Nephron progenitor cell (in vitro differentiated cells): Measurements from ENCODE around the gene ODF2L.

Source experiments
- DNase-seq: peaks from one replicate; pipeline ENCODE4 v3.0.0; 2021
- H3K27ac Mint-ChIP-seq: 2 replicates; pipeline ENCODE4 v1.8.0; 2021; ENCODE audit warnings: mild to moderate bottlenecking, moderate library complexity, mixed read lengths
- H3K27me3 Mint-ChIP-seq: 2 replicates; pipeline ENCODE4 v1.8.0; 2021; ENCODE audit warnings: mild to moderate bottlenecking, low read depth, mixed read lengths; ENCODE audit not compliant: poor library complexity
- H3K36me3 Mint-ChIP-seq: 2 replicates; pipeline ENCODE4 v1.8.0; 2021; ENCODE audit warnings: low read depth, mixed read lengths
- H3K4me1 Mint-ChIP-seq: 2 replicates; pipeline ENCODE4 v1.8.0; 2021; ENCODE audit warnings: mixed read lengths
- H3K4me3 Mint-ChIP-seq: 2 replicates; pipeline ENCODE4 v1.8.0; 2021; ENCODE audit warnings: mild to moderate bottlenecking, moderate library complexity, mixed read lengths
- H3K9me3 Mint-ChIP-seq: 2 replicates; pipeline ENCODE4 v1.8.0; 2021; ENCODE audit warnings: mild to moderate bottlenecking, moderate library complexity, mixed read lengths
- CTCF ChIP-seq: fragments of 200-600 bp; sonication (generic); IDR thresholded peaks from 2 replicates; pipeline ENCODE4 v1.5.0; 2021; ENCODE audit warnings: antibody characterized with exemption

The ODF2L gene

GRCh38 chr1:86423473-86423872 lies 27.4 kb upstream of the ODF2L start:
- peaks cover 15% of the 10 kb centered on the region for H3K27me3 Mint-ChIP-seq

DNA sequence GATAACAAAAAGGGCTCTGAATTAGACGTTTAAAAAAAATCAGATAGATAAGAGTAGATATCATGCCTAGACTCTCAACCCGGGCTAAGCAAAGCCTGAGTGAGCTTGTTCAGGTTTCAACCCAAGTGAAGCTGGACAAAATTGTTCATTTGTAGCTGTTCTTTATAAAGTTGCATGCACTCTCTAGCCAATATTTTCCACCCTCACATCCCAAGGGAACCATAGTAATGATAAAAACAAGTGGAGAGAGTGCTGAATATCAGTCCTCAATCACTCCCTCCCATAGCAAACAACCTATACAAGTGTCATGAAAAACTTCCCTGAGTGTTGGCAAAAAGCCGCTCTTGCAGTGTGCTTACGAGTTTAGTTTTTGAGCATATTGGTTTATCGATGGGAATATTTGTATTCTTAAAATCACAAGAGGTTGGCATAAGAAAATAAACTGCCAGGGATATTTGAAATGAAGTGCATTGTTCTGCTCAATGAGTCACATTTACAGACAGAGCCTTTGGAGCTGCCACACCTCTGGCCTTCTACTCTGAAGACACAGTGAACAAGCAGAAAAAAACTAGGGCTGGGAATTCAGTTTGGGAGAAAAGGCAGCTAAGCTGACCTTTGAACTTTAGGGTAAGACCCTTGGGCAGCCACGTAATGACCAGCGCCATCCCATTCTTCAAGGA lies 25.6 kb upstream of the ODF2L start:
- no peaks in the 10 kb centered on the region for H3K36me3 Mint-ChIP-seq
- H3K4me1 Mint-ChIP-seq = peaks cover 6% of the 10 kb centered on the region
- H3K27ac Mint-ChIP-seq = no peak overlapping the region
- peaks cover 15% of the 10 kb centered on the region for H3K27me3 Mint-ChIP-seq
- H3K4me3 Mint-ChIP-seq = no peak overlapping the region
- DNase-seq = no peak
- H3K9me3 Mint-ChIP-seq = no peaks in the 10 kb centered on the region
- no peak for TF ChIP-seq CTCF

More at GRCh38 chr1:86423473-86423872, 27.4 kb upstream of the ODF2L start:
- TF ChIP-seq CTCF = no peak
- Mint-ChIP-seq H3K4me1 (peaks cover 6% of the 10 kb centered on the region), H3K36me3 (no peaks in the 10 kb centered on the region), H3K9me3 (no peaks in the 10 kb centered on the region), H3K4me3 (no peak overlapping the region), H3K27ac (no peak overlapping the region)
- DNase-seq = no peak

DNA sequence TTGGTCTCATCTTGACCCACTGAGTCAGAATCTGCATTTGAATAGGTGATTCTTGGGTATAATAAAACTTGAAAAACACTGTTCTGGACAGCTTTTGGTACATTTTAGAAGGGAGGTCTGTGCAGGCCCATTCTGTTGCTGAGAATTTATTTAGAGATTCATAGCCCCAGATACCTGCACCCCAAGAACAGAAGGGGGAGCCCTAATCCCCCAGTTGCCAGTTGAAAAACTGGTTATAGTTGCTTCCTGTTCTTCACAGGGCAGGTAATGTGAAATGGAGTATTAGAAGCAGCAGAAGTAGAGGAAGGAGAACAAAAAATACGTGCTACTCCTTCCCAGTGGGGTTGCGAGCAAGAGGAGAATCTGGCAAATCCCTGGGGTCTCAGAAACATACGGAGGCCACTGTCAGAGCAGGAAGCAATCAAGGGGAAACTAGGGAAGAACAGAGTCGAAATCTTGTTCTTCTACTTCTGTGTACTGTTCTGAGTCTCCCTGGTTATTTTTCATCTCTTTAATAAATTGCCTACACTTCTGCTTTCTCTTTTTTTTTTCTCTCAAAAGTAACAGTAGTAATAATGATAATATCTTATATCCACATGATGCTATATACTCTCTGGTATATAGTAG lies 23.3 kb upstream of the ODF2L start:
- Mint-ChIP-seq H3K9me3 (no peaks in the 10 kb centered on the region), H3K27me3 (peaks cover 11% of the 10 kb centered on the region), H3K4me3 (no peak overlapping the region), H3K27ac (no peak overlapping the region), H3K4me1 (peaks cover 6% of the 10 kb centered on the region), H3K36me3 (no peaks in the 10 kb centered on the region)
- TF ChIP-seq CTCF = no peak
- no peak for DNase-seq

- TF ChIP-seq CTCF = no peak
- no peaks in the 10 kb centered on the region for H3K9me3 Mint-ChIP-seq
- H3K4me3 Mint-ChIP-seq = no peak overlapping the region
- H3K36me3 Mint-ChIP-seq = no peaks in the 10 kb centered on the region
- H3K4me1 Mint-ChIP-seq = peaks cover 6% of the 10 kb centered on the region
- H3K27ac Mint-ChIP-seq = no peak overlapping the region
- H3K27me3 Mint-ChIP-seq = no peaks in the 10 kb centered on the region
- no peak for DNase-seq
These were observed 20.2 kb upstream of the ODF2L start for GRCh38 chr1:86416343-86416742.

DNA sequence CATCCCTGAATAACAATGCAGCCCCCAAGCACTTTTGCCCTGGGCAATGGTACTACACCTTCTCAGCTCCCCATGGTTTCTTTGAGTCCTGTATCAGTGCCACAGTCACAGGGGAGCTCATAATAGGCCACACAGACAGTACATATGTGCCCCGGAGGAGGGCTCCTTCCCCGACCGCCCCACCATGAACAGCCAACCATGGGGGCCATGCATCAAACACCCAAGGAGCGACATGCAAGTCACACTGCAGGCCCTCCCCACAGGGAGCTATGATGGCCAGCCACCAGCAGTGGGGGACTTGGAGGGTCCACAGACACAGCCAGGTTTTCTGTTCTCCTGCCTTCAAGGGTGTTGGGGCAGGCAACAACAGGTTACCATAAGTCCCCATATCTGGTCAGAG lies 14.8 kb upstream of the ODF2L start:
- Mint-ChIP-seq H3K36me3 (no peaks in the 10 kb centered on the region), H3K4me3 (no peak overlapping the region), H3K4me1 (no peaks in the 10 kb centered on the region), H3K9me3 (no peaks in the 10 kb centered on the region), H3K27ac (no peak overlapping the region), H3K27me3 (no peaks in the 10 kb centered on the region)
- no peak for DNase-seq
- TF ChIP-seq CTCF = no peak
